ENCODE results near the gene PKN1. TPM values are rescaled to one million over a fixed set of nuclear protein-coding genes. Genes with fewer than 3 reads are reported as not detected.

Gene PKN1
- total and polyA plus RNA-seq, 2 of the 13 experiments (the other 11 are each of a cell fraction or from before 2014, with no cell fraction given): 45.7 to 54.5 TPM

- TF ChIP-seq ZNF512B (CRISPR knock-in tag; IDR thresholded peaks at IDR 0.05; ENCODE audit: borderline replicate concordance): 0 out of 2 replicates have a peak, but pooled peaks have one; percentile 30
- no peak for TF ChIP-seq ZBTB42 (CRISPR knock-in tag; IDR thresholded peaks at IDR 0.05)
- 0 out of 2 replicates have a peak, but pooled peaks have one; percentile 15 for TF ChIP-seq ELF1 (CRISPR knock-in tag; IDR thresholded peaks at IDR 0.05)
- TF ChIP-seq SRSF9 (IDR thresholded peaks at IDR 0.05; ENCODE audit: borderline replicate concordance, insufficient read depth, low read depth, low read length, poor library complexity, severe bottlenecking): no peak
- peak; percentile 57; the same call in 1 of the 2 replicates for TF ChIP-seq POLR2G (IDR thresholded peaks at IDR 0.05; ENCODE audit: low read depth, low read length)
- TF ChIP-seq ZNF761 (CRISPR knock-in tag; conservative IDR thresholded peaks at IDR 0.05): no peak
- TF ChIP-seq ZNF75D (CRISPR knock-in tag; IDR thresholded peaks at IDR 0.05; ENCODE audit: borderline replicate concordance): no peak
- no peak for TF ChIP-seq RARA (CRISPR knock-in tag; IDR thresholded peaks at IDR 0.05)
- no peak for TF ChIP-seq TEF (CRISPR knock-in tag; IDR thresholded peaks at IDR 0.05)
- TF ChIP-seq ZNF639 (CRISPR knock-in tag; conservative IDR thresholded peaks at IDR 0.05): no peak
- TF ChIP-seq ATAD3A (CRISPR knock-in tag; IDR thresholded peaks at IDR 0.05): no peak
- no peak for TF ChIP-seq ZNF503 (CRISPR knock-in tag; IDR thresholded peaks at IDR 0.05)
- TF ChIP-seq CEBPZ (IDR thresholded peaks at IDR 0.05; ENCODE audit: low read length): no peak
- no peak for TF ChIP-seq TOPORS (CRISPR knock-in tag; IDR thresholded peaks at IDR 0.05)
- TF ChIP-seq ZNF17 (CRISPR knock-in tag; IDR thresholded peaks at IDR 0.05): no peak
- TF ChIP-seq CCAR2 (optimal IDR thresholded peaks at IDR 0.05; ENCODE audit: low read depth, low read length): no peak
- TF ChIP-seq HES4 (CRISPR knock-in tag; IDR thresholded peaks at IDR 0.05; ENCODE audit: borderline replicate concordance): no peak
These were observed 64.3 kb downstream of the PKN1 start (continued) for GRCh38 chr19:14497228-14497921.

All from HepG2 (cell line).